Measurements from ENCODE around the gene MAP7D1.
"Not testable (repeated sequence)": the region's sequence is repeated elsewhere in the genome, so short reads cannot be mapped to it uniquely, and the experiment has no call there.

MAP7D1 gene

DNA sequence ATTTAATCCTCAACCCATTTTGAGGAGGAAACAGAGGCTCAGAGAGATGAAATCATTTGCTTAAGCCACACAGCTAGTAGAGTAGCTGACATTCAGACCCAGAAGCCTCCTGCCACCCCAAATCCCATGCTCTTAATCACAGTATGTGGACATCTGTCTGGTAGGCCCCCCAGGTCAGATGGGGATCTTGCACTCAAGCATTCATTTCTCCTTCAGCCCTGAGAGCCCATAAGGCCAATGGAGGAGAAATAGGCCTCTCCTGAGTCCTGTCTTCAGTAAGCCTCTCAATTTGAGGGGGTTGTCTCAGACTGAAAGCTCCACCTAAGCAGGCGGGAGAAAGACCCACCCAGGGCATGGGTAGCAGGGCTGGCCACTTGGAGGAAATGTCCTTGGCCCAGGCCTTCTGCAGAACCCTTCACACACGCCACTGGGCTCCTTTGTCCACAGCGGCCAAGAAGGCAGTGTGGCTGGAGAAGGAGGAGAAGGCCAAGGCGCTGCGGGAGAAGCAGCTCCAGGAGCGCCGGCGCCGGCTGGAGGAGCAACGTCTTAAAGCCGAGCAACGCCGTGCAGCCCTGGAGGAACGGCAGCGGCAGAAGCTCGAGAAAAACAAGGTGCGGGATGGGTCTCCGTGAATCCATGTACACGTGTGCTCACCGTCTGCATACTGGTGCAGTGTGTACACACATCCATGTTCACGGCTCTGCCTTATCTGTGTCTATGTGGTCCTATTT lies 16.2 kb downstream of the MAP7D1 start:
- no peak for DNase-seq

DNA sequence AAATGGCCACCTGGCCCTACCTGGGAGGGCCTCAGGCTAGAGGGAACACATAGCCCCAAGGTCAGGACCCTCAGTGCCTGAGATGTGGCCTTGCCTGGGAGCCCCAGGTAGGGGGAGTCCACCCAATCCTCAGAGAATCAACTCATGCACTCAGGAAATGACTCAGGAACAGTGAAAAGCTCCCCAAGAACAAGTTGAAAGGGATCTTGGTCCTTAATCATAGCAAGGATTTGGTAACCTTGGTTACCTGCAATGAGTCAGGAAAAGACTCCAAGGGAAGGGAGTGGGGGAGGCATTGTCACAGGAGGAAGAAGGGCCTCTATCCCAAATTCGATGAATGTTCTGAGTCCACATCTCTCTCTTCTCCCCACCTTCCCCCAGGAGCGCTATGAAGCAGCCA lies 17.0 kb downstream of the MAP7D1 start:
- DNase-seq = no peak

DNA sequence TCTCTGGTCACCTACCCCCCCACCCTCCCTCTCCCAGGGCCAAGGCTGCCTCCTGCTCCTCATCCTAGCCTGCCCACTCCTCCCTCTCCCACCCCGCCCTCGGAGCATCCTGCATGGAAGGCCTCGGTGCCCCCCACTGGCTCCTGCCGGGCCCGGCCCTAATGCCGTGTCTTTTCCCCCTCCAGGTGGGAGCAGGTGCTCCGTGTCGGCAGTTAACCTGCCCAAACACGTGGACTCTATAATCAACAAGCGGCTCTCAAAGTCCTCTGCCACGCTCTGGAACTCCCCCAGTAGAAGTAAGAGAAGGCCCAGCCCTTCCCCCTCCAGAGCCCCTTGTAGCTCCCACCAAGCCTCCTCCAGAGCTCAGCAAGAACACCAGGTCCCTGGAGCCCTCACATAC lies 18.8 kb downstream of the MAP7D1 start:
- no peak for DNase-seq

DNA sequence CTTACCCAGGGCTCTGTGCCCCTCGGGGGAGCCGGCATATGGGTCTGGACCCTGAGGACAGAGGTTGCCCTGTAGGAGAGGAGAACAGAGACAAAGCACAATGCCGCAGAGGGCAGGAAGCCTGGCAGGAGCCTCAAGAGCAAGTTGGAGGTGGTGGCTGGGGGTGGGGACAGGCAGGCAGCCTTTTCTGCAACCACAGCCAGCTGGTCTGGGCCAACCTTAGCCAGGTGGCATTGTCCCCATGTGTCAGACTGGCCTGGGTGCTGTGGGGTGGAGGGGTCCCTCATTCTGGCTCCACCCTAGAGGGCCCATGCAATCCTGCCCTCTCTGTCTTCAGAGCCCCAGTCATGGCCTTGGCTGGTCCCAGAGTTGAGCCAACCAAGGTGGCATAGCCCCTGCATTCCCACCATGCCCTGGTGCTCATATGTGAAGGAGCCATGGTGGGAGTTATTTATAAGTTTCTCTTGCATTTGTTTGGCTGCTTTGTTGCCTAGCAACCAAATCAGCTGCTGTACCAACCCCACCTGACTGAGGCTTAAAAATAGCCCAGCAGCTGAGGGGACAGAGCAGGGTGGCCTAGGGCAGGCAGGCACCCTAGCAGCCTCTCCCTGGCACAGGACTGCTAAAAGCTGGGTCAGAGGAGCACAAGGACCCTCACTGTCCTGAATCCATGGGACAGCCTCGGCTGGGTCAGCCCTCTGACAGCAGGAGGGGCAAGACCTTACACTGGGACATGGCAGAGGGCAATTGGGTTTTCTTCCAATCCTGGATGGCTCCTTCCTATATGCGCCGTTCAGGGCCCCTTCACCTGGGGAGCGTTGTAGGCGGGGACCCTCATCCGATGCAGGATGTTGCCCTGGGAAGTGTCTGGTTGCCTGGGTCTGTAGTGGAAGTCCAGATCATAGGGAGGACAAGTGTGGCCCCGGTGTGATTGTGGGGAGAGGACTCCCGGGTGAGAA lies 19.5 kb downstream of the MAP7D1 start:
- peak; percentile 40 for DNase-seq

DNA sequence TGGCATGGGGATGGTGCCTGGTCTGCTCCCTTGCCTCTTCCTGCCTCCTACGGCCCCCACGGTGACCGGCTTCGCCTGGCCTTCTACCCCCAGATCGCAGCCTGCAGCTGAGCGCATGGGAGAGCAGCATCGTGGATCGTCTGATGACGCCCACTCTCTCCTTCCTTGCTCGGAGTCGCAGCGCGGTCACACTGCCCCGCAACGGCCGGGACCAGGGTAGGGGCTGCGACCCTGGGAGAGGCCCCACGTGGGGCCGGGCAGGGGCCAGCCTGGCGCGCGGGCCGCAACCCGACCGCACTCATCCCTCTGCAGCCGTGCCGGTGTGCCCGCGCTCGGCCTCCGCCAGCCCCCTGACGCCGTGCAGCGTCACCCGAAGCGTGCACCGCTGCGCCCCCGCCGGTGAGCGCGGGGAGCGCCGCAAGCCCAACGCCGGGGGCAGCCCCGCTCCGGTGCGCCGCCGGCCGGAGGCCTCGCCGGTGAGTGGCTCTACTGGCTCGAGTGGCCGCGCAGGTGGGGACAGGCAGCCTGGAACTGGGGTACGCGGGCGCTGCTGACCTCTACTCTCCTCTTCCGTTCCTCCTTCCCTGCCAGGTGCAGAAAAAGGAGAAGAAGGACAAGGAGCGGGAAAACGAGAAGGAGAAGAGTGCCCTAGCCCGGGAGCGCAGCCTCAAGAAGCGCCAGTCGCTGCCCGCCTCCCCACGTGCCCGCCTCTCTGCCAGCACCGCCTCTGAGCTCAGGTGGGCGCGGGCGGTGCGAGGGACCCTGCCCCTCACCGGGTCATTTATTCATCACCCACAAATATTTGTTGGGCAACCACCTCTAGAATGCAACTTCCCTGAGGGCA lies 20.4 kb downstream of the MAP7D1 start:
- no peak for DNase-seq

DNA sequence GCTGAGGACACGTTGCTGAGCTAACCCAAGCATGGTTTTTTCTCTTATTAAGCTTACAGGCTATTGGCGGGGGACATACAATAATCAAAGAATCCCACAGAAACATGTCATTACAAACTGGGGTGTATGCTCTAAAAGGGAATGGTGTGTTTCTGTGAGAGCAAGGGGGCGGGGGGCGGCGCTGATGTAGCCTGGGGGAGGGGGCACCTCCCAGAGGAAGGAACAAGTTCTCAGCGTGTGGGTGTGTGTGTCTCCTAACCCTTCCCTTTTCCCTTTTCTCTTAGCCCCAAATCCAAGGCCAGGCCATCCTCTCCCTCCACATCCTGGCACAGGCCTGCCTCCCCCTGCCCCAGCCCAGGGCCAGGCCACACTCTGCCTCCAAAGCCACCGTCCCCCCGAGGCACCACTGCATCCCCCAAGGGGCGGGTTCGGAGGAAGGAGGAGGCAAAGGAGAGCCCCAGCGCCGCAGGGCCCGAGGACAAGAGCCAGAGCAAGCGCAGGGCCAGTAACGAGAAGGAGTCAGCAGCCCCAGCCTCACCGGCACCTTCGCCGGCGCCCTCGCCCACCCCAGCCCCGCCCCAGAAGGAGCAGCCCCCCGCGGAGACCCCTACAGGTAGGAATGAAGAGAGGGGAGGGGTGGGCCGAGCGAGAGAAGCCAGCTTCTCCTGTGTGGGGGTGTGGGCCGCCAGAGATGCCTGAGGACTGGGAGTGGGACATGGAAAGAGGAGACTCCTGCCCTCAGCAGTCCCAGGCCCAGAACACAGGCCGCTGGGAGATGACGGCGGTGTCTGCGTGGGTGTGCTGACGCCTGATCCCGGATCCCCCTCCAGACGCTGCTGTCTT lies 21.9 kb downstream of the MAP7D1 start:
- no peak for DNase-seq

DNA sequence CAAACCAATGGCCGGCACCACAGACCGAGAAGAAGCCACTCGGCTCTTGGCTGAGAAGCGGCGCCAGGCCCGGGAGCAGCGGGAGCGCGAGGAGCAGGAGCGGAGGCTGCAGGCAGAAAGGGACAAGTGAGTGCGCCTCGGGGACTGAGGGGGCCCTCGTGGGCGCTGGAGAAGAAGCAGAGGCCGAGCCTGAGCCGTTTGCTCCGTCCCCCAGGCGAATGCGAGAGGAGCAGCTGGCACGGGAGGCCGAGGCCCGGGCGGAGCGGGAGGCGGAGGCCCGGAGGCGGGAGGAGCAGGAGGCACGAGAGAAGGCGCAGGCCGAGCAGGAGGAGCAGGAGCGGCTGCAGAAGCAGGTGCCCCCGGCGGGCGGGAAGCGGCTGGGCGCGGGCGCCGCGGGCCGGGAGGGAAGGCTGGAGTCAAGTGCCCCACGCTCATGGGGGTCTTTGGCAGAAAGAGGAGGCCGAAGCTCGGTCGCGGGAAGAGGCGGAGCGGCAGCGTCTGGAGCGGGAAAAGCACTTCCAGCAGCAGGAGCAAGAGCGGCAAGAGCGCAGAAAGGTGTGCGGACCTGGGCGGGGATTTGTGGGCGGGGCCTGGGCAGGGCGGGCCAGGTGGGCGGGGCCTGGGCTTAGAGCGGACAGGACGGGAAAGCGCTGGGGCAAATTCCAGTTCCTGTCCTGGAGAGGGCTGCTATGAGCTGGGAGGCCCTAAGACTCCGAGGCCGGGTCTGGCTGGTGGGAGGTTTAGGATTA lies 22.7 kb downstream of the MAP7D1 start:
- DNase-seq = no peak

DNA sequence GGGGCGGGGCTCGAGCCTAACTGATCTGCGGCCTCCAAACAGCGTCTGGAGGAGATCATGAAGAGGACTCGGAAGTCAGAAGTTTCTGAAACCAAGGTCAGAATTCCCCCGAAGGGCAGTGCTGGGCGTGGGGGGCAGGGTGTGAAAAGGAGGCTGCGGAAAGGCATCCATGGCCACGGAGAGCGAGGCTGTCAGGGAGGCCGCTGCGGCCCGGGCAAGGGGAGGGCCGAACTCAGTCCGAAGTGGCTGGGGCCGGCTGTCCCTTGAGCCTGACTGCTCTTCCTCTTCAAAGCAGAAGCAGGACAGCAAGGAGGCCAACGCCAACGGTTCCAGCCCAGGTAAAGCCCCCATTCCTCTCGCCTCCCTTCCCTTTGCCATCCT lies 23.2 kb downstream of the MAP7D1 start:
- no peak for DNase-seq

DNA sequence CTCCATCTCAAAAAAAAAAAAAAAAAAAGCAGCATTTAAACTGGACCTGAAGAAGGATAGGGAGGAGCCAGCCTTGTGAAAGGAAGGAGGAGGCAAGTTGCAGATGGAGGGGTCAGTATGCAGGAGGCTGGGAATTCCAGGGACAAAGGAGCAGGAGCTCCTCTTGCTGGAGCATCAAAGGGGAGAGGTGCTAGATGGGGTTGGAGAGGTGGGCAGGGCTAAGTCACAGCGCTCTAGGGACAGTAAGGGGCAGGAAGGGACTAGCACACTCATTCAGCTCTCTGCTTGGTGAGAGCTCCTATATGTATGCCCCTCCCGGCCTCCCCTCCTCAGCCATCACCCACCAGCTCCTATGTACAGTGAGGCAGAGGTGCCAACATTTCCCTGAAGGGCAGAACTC lies 26.8 kb downstream of the MAP7D1 start:
- DNase-seq = no peak

DNA sequence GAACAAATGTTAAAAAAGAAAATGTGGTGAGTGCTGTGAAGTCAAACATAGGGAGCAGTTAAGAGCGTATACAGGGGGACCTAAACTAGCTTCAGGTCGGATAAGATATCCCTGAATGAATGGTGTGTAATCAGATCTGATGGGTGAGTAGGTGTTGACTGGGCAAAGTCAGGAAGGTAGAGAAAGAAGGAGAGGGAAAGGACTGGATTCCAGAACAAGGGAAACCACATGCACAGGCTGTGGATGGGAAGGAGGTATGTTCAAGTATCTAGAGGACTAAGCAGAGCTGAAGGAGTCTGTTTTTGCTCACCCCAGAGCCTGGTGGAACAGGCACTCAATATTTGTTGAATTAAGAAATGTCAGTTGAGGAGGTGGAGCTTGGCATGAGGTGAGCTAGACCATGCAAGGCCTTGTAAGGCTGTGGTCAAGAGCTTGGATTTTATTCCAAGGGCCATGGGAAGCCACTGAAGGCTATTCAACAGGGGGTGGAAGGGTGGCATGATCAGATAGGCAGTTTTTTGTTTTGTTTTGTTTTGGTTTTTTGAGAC lies 27.4 kb downstream of the MAP7D1 start:
- no peak for DNase-seq

DNA sequence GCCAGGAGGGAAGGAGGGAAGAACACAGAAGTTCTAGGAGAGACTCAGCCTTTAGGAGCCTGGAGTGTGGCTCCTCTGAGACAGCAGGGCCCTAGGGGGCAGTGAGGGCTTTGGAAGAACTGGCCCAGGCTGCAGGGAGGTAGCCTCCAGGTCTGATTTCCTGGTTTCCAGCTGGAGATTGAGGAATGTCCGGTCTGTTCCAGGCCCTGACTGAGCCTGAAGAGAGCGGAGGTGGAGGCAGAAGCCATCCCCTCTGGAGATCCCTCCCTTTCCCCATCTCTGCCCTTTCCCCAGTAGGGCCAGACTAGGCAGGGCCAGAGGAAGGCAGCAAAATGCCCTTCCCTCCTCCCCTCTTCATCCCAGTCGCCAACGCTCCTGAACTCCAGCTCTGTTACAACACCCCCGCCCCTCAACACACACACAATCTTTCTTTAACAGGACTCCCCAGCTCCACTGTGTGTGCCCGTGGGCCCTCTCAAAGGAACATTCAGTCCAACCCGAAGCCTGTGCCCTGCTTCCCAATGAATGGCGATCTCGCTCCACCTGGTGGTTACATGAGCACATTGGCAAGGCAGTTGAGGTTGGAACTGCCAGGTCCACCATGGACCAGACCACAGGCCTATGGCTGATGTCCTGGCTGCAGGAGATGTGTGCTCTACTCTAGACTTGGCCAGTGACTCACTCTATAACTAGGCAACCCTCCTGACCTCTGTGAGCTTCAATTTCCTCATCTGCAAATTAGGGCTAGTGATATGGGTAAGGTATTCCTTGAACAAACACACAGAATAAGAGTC lies 32.0 kb downstream of the MAP7D1 start:
- peak; percentile 87 for DNase-seq

DNA sequence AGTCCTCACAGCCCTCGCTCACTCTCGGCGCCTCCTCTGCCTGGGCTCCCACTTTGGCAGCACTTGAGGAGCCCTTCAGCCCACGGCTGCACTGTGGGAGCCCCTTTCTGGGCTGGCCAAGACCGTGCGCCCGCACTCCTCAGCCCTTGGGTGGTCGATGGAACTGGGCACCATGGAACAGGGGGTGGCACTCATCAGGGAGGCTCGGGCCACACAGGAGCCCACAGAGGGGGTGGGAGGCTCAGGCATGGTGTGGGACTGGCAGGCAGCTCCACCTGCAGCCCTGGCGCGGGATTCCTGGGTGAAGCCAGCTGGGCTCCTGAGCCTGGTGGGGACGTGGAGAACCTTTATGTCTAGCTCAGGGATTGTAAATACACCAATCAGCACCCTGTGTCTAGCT lies 40.8 kb downstream of the MAP7D1 start:
- not testable (repeated sequence) for DNase-seq

DNA sequence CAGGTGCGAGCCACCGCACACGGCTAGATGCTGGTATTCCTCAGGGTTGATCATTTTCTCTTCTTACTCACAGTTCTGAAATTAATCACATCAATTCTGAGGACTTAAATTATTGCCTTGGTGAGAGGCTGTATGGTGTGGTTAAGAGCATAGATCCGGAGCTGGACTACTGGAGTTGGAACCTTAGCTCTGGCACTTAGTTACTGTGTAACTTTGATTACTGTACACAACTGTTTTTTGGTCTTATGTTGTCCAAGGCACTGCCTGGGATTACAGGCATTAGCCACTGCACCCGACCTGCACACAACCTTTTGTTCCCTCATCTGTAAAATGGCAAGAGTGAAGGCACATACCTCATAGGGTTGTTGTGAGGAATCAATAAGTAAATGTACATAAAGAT lies 42.7 kb downstream of the MAP7D1 start:
- DNase-seq = no peak

DNA sequence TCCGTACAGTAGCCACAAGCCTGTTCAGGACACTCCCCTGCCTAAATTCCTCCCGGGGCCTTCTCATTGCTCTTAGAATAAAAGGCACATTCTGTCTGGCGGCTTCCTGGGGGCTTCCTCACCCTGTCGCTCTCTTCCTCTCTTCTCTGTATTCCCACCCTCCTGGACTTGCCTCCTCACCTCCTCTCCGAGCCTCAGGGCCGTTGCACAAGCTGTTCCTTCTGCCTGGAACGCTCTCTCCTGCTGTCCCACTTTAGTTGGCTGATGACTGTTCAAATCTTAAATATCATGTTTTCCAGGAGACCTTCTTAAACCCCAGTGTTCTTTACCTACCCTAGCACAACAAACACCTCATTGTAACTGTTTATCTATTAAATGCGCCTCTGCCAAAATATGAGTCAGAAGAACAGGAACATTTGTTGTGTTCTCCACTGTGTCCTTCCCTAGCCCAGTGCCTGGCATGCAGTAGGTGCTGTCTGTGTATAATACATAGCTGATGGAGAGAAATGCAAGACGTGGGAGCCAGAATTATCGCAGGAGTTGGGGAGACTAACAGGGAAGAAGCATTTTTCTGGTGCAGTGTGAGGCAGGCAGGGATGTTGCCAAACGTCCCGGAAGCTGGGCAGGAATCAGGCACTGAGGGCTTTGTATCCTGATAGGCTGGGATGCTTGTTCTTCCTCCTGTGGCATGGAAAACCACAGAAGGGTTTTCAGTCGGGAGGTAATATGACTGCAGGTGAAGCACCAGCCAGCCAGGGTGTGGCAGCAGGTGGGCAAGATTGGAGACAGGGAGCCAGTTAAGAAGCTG lies 44.2 kb downstream of the MAP7D1 start:
- DNase-seq = no peak

DNA sequence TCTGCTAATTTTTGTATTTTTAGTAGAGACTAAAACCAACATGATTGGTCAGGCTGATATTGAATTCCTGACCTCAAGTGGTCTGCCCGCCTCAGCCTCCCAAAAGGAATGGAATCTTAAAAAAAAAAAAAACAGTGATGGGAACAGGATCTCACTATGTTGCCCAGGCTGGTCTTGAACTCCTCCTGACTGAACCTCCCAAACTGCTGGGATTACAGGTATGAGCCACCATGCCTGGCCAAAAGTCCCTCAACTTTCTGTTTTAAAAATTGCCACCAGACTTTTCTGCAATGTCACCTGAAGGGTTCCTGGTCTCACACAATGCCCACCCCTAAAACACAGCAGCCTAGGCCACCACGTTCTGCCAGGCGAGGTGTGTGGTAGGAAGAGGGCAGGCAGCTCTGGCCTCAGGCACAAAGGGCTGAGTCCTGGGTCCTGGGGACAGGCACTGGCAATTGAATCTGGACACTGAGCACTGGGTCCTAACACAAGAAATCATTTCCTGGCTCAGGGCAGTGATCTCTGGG lies 47.1 kb downstream of the MAP7D1 start:
- DNase-seq = no peak

DNA sequence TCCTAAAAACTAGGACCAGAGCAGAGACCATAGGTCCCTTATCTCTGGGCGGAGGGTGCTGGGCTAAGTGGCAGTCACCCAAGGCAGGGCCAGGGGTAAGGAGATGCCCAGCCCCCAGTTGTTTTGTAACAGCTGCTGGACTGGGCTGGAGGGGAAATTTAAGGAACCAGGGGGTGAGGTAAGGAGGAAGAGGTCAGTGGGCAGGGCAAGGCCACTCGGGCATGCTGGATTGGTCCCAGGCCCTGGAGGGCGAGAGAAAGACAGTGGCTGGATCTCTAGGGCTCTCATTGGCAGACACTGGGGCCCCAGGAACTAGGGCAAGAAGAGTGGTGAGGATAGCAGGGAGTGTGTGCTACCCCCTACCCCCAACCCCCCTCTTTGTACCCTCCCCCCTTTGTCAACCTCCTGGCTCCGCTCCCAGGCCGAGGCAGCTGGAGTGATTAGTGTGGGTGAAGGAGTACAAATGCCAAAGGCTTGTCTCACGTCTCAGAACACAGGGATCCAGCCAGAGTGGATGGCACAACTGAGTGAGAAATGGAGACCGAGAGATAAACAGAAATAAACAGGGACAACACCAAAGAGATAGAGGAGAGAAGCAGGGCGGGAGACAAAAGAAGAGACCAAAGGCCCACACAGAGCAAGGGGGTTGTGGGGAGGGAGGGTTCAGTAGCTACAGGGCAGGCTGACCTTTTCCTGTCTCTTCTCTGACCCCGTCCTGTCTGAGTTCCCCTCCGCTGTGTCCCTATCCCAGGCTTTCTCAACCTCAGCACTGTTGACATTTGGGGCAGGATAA lies 47.8 kb downstream of the MAP7D1 start:
- peak; percentile 65 for DNase-seq

DNA sequence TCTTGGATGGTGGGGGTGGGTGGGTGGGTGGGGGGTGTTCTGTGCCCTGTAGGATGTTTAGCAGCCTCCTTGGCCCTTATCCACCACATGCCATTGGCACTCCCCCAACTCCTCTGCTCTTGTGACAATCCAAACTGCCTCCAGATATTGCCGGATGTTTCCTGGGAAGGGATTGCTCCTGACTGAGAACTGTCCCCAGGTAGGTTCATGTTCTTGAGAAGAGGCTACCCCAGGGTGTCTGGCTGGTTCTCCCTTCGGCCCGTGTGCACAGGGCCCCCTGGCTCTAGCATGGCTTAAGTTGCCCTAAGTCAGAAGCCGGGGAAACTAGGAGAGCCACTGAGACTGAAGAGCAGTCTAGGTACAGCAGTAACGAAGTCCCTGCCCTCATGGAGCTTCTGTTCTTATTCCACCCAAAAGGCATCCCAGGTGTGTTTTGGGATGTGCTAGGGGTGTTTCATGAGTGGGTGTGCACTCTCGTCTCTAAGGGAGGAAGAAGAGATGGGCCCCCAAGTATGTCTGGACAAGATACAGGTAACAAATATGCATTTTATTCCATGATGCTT lies 48.5 kb downstream of the MAP7D1 start:
- no peak for DNase-seq

DNA sequence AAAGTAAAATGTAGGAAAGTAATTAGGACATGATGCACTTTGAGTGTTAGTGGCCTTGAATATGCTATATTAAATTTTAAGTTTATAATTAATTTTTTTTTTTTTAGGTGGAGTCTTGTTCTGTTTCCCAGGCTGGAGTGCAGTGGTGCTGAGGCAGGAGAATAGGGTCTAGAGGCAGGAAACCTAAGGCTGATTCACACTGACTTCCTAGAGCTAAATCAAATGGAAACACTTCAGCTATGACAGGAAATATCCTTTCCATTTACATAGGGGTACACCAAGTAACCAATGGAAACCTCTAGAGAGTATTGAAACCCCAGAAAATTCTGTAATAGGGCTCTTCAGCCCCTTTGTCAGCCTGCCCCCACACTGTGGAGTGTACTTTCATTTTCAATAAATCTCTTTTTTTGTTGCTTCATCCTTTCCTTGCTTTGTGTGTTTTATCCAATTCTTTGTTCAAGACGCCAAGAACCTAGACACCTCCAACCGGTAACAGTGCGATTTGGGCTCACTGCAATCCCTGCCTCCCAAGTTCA lies 50.4 kb downstream of the MAP7D1 start:
- DNase-seq = no peak
